Embryonic facial prominence (tissue), 1 donor: Measurements from ENCODE around the gene NTMT1.

Source experiments
- DNase-seq: peaks from one replicate; pipeline ENCODE4 v3.0.0-alpha.2; 2016; ENCODE audit errors: extremely low spot score

Gene NTMT1

DNA sequence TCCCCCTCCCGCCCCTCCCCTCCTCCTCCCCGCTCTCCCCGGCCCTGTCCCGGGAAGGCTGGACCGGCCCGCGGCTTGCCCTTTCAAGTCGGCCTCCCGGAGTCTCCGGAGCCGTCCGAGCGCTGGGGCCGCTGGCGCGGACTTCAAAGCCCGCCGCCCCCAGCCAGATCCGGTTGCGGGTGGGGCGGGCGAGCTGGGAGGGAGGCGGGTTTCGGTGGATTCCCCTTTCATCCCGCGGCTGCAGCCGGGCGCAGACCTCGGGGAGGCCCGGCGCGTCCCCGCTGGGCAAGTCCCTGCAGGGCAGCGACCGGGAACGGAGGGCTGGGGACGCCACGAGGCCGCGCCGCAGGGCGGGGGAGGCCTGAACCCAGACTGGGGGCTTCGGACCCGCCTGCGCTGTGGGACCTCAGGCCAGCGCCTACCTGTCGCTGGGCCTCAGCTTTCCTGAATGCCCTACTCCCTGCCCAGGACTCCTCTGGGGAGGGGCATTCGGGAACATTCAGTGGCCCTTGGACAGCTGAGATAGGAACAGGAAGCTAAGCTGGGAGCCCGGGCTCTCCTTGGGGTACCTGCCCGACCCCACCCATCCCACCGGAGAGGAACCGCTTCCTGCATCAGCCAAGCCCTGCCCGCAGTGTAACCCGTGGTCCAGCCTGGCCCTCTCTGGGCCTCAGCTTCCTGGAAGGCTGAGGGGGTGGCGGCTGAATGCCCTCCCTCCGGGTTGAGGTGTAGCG lies 28.4 kb upstream of the NTMT1 start:
- DNase-seq: peak; percentile 76

GRCh38 chr9:129598089-129598596 lies 27.8 kb upstream of the NTMT1 start:
- DNase-seq: no peak

DNA sequence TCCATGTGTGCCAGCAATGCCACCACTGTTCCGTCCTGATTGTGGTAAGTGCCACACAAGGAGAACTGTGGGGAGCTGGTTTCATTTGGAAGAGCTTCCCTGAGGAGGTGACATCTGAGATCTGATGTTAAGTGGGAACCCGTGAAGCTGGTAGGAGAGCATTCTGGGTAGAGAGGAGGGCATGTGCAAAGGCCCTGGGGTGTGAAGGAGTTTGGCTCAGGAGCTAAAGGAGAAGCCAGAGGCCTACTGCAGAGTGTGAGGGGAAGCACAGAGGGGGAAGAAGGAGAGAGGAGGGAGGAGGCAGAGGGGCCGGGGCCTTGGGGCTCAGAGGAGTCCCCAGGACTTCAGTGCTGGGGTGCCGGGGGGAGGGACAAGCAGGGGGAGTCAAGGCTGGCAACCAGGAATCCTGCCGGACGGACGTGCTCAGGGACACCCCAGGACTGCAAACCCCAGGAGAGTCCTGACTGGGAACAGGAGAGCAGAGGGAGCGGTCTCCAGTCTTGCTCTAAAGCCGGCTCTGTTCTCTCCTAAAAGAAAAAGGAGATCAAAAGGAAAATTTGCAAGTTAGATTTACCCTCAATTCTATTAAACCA lies 24.8 kb upstream of the NTMT1 start:
- DNase-seq: no peak

GRCh38 chr9:129602598-129603415 lies 23.2 kb upstream of the NTMT1 start:
- DNase-seq: no peak

- no peak for DNase-seq
These were observed 21.8 kb upstream of the NTMT1 start for GRCh38 chr9:129604056-129604765.

- no peak for DNase-seq
These were observed 21.2 kb upstream of the NTMT1 start for GRCh38 chr9:129604766-129605163.

GRCh38 chr9:129606161-129607026 lies 19.6 kb upstream of the NTMT1 start:
- DNase-seq: no peak

GRCh38 chr9:129607027-129607387 lies 19.0 kb upstream of the NTMT1 start:
- no peak for DNase-seq

- DNase-seq: no peak
These were observed 17.1 kb upstream of the NTMT1 start for GRCh38 chr9:129608561-129609481.

DNA sequence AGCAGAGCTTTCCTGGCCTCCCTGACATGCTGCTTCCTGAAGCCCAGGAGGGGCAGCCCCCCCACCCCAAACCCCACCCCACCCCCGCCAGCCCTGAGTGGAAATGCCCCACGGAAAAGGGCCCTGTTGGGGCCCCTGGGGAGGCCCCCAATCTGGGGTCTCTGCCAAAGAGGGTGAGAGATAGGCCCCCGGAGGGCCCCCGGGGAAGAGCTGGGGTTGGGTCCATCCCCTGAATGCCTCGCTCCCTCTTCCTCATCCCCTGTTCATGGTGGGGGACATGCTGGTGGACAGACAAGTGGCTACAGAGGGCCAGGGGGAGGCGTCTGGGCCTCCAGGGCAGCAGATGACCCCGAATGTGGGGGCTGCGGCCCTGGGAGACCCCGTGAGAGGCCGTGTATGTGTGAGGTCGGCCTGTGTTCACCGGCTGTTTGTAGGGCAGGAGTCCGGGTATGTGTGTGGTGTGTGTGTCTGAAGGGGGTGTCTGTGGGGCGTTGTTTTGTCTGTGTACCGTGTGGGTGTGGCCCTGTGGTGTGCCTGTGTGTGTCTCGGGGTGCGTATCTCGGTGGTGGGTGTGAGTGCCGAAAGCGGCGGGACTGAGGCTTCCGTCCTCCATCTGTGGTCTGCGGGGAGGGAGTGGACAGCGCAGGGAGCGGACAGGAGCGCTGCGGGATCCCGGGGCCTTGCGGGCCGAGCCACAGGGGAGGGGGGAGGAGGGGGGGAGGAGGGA lies 16.3 kb upstream of the NTMT1 start:
- DNase-seq: no peak

GRCh38 chr9:129610213-129610472 lies 15.8 kb upstream of the NTMT1 start:
- DNase-seq: no peak

GRCh38 chr9:129610473-129611306 lies 15.3 kb upstream of the NTMT1 start:
- peak; percentile 54 for DNase-seq

GRCh38 chr9:129611307-129611800 lies 14.6 kb upstream of the NTMT1 start:
- no peak for DNase-seq

- DNase-seq: no peak
These were observed 13.8 kb upstream of the NTMT1 start for GRCh38 chr9:129612123-129612522.

- DNase-seq: no peak
These were observed 13.0 kb upstream of the NTMT1 start for GRCh38 chr9:129612815-129613519.

GRCh38 chr9:129613520-129614175 lies 12.3 kb upstream of the NTMT1 start:
- no peak for DNase-seq

DNA sequence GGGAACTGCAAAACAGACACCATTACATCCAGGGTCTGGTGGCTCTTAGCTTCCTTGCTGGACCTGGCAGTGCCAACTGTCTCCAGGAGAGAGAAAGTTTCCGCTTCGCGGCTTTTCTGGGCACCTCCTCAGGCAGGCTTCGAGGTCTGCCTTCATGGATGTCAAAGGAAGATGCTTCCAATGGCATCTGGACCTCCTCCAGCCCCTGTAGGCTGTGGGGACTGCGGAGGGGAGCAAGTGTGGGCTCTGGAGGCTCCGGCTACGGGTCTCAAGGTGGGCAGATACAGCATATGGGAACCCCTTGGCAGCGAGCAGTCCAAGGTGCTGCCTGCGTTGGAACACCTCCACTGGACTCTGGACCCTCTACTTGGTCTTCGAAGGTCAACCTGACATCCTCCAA lies 11.0 kb upstream of the NTMT1 start:
- DNase-seq: no peak
